HEK293T (cell line): ENCODE measurements around the gene FBRSL1.
A peak's percentile ranks its signal among the peaks of the same experiment; 100 is the strongest.

Experiments
- CTCF ChIA-PET: fragments of 350-600 bp; formaldehyde crosslinking; extraction: SDS; loops from one replicate; lab custom pipeline; 2021; ENCODE audit warnings: antibody characterized with exemption, inconsistent platforms; lab: Yijun Ruan, JAX
- POLR2A ChIA-PET: fragments of 350-600 bp; formaldehyde crosslinking; extraction: SDS; loops from one replicate; lab custom pipeline; 2020; ENCODE audit warnings: antibody characterized with exemption, inconsistent platforms; lab: Yijun Ruan, JAX
- DNase-seq: peaks from one replicate; pipeline ENCODE4 v3.0.0; 2012; ENCODE audit warnings: mixed read lengths; ENCODE audit errors: extremely low spot score
- ARNT ChIP-seq: fragments of 450-650 bp; IDR thresholded peaks from 2 replicates; pipeline ENCODE4 v1.6.1; 2017; ENCODE audit warnings: mild to moderate bottlenecking
- BHLHE40 ChIP-seq: fragments of 450-650 bp; IDR thresholded peaks from 2 replicates; pipeline ENCODE4 v1.6.1; 2016; ENCODE audit warnings: mild to moderate bottlenecking, moderate library complexity, borderline replicate concordance
- CTBP1 ChIP-seq: fragments of 450-650 bp; IDR thresholded peaks from 2 replicates; pipeline ENCODE4 v1.6.1; 2016; ENCODE audit warnings: borderline replicate concordance
- ELF4 ChIP-seq: fragments of 450-650 bp; IDR thresholded peaks from 2 replicates; pipeline ENCODE4 v1.6.1; 2017; ENCODE audit warnings: antibody characterized with exemption
- FOXA1 ChIP-seq: fragments of 450-650 bp; IDR thresholded peaks from 2 replicates; pipeline ENCODE4 v1.6.1; 2016; ENCODE audit warnings: mild to moderate bottlenecking
- FOXK2 ChIP-seq: fragments of 450-650 bp; IDR thresholded peaks from 2 replicates; pipeline ENCODE4 v1.6.1; 2016; ENCODE audit warnings: mild to moderate bottlenecking
- FOXM1 ChIP-seq: fragments of 450-650 bp; IDR thresholded peaks from 2 replicates; pipeline ENCODE4 v1.6.1; 2017; ENCODE audit warnings: mild to moderate bottlenecking, borderline replicate concordance
- HDGF ChIP-seq: fragments of 450-650 bp; IDR thresholded peaks from 2 replicates; pipeline ENCODE4 v1.6.1; 2017; ENCODE audit warnings: antibody characterized with exemption, borderline replicate concordance
- L3MBTL2 ChIP-seq: fragments of 450-650 bp; conservative IDR thresholded peaks from 2 replicates; pipeline ENCODE4 v1.6.1; 2016; ENCODE audit warnings: mild to moderate bottlenecking
- LEF1 ChIP-seq: fragments of 450-650 bp; IDR thresholded peaks from 2 replicates; pipeline ENCODE4 v1.6.1; 2017; ENCODE audit warnings: mild to moderate bottlenecking, borderline replicate concordance
- NFRKB ChIP-seq: fragments of 450-650 bp; IDR thresholded peaks from 2 replicates; pipeline ENCODE4 v1.6.1; 2016; ENCODE audit warnings: mild to moderate bottlenecking, moderate library complexity
- SP1 ChIP-seq: fragments of 450-650 bp; IDR thresholded peaks from 2 replicates; pipeline ENCODE4 v1.6.1; 2017
- SUZ12 ChIP-seq: fragments of 450-650 bp; IDR thresholded peaks from 2 replicates; pipeline ENCODE4 v1.6.1; 2016; ENCODE audit warnings: mild to moderate bottlenecking
- TARDBP ChIP-seq: fragments of 450-650 bp; IDR thresholded peaks from 2 replicates; pipeline ENCODE4 v1.6.1; 2016
- ZNF384 ChIP-seq: fragments of 450-650 bp; IDR thresholded peaks from 2 replicates; pipeline ENCODE4 v1.6.1; 2016
- TF ChIP-seq, protein P1 (sequence below): fragments of 450-650 bp; IDR thresholded peaks from 2 replicates; pipeline ENCODE4 v1.6.1; 2016

The FBRSL1 gene

DNA sequence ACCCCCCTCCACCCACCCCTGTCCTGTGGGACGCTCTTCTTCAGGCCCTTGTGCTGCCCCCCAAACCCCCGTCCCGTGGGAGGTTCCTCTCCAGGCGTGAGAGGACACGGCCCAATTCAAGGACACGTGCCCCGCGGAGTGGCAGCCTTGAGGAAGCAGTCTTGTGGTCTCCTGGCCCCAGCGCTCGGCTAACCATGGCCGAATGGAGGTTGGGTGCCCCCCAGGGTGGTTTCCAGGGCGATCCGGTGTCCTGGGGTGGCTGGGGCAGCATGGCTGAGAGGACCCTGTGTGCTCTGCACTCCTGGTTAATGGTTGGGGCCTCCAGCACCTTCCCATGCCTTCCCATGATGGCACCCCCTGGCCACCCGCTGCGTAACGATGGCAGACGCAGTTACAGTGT is 66.8 kb downstream of the FBRSL1 start:
- TF ChIP-seq, protein P1, sequence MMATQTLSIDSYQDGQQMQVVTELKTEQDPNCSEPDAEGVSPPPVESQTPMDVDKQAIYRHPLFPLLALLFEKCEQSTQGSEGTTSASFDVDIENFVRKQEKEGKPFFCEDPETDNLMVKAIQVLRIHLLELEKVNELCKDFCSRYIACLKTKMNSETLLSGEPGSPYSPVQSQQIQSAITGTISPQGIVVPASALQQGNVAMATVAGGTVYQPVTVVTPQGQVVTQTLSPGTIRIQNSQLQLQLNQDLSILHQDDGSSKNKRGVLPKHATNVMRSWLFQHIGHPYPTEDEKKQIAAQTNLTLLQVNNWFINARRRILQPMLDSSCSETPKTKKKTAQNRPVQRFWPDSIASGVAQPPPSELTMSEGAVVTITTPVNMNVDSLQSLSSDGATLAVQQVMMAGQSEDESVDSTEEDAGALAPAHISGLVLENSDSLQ = no peak
- no peak for TF ChIP-seq TARDBP
- no peak for TF ChIP-seq LEF1
- TF ChIP-seq BHLHE40 = no peak
- no peak for TF ChIP-seq SUZ12
- TF ChIP-seq FOXK2 = no peak
- TF ChIP-seq ELF4 = no peak
- TF ChIP-seq L3MBTL2 = no peak
- TF ChIP-seq FOXA1 = no peak
- no peak for TF ChIP-seq ZNF384
- no peak for TF ChIP-seq CTBP1
- no peak for TF ChIP-seq SP1
- no peak for TF ChIP-seq HDGF
- TF ChIP-seq ARNT = no peak
- TF ChIP-seq FOXM1 = no peak
- no peak for TF ChIP-seq NFRKB
- ChIA-PET POLR2A (no interaction called here), CTCF (no interaction called here)
- no peak for DNase-seq

DNA sequence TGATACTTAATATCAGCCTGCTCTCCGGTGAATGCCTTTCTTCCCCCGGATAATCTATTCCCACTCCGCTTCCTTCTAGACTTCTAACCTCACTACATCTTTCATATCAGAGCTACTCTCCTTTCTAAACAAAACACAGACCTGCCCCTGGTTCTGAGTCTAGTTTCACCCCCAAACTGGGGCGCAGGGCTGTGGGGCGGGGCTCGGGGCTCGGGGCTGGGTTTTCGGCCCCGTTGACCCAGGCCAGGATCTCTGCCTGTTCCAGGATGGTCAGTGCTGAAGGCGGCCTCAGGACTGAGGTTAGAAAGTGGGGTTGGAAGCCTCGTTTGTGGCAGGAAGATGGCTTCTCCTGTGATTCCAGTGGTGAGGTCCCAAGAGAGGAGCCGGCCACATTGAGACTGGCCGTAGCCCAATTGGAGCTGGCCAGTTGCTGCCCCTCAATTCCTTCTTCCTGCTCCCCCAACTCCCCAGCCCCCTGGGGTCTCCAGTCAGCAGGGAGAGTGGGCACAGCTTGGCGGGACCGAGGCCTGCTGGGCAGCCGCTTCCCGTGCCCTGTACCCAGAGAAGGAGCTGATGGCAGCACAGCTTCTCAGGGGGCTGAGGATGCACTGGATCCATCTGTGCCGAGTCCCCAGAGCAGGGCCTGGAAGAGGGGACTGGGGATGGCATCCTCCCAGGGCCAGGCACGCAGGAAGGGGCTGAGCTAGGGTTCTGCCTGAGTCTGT is 67.5 kb downstream of the FBRSL1 start:
- DNase-seq = no peak
- CTCF ChIA-PET = interaction anchor here (1.0 kb wide), 1 partner anchor 57 kb away, joined by 3 read pairs; no protein-coding TSS in a partner anchor
- TF ChIP-seq TARDBP (no peak), NFRKB (no peak), ELF4 (no peak), L3MBTL2 (no peak), SP1 (no peak), CTBP1 (no peak), FOXM1 (no peak), SUZ12 (no peak), BHLHE40 (no peak), ZNF384 (no peak), HDGF (no peak)
- TF ChIP-seq, protein P1 = no peak
- POLR2A ChIA-PET = no interaction called here

DNA sequence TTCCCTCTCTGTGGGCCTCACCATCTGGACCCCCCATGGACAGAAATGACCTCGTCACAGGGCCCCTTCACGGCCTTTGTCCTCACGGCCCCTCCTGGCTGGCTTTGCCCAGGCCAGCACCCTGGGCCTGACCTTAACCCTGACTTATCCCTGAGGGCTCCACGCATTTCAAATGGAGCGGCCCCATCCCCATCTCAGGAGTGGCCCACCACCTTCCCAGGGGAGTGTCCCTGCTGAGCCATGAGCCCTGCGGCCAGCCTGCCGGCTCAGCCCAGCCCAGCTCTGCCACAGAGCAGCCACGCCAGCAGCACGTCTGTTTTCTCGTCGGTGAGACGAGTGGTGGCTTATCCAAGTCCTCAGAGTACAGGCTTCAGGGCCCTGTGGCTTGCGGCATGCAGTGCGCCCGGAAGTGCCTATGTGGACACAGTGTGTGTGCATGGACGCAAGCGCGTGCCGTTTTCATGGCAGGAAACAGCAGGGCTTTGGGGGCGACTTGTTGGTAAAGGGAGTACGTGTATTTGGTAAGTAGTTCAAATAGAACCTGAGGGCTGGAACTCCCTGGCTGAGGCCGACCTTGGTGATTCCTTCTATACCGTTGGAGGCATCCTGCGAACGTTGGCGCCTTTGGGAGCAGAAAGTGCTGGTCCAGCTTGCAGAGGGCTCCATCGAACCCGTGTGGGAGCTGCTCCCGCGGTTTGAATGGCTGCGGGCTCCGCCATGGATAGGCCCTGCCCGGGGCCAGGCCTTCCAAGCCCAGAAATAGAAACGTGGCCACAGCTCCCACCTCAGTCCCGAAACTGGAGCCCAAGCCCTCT is 68.3 kb downstream of the FBRSL1 start:
- DNase-seq = no peak
- CTCF ChIA-PET = interaction anchor here (0.7 to 1.0 kb wide), 3 partner anchors 35 to 467 kb away, joined by 3 to 5 read pairs (median 3); no protein-coding TSS in a partner anchor
- TF ChIP-seq HDGF (no peak), L3MBTL2 (no peak), FOXA1 (no peak), NFRKB (no peak), FOXK2 (no peak)
- POLR2A ChIA-PET = no interaction called here

DNA sequence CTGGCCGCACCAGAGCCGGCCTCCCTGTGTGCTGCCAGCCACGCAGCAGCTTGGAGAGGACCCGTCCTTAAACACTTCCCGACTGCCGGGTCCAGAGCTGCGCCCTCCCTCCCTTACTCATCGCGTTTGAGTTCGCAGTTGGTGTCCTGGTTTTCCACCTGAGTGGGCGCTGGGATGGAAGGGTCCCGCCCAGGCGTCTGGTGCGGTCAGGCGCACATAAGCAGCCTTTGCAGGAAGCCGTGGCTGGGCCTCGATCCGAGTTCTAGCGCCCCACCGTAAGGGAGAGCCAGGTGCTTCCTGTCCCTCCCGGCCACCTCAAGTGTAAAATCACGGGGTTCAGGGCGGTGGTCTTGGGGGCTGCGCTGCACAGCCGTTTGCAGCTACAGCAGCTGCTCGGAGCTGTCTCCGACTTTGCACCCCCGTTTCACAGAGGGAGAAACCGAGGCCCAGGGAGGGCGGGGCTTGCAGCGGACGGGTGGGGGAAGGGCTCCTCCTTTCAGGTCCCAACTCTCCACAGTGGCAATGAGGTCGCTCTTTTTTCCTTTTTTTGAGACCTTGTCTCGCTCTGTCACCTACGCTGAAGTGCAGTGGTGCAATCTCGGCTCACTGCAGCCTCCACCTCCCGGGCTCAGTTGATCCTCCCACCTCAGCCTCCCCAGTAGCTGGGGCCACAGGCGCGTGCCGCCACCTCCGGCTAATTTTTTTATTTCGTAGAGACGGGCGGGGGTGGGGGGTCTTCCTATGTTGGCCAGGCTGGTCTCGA is 69.1 kb downstream of the FBRSL1 start:
- ChIA-PET CTCF (interaction anchor here (0.7 kb wide), 1 partner anchor 35 kb away, joined by 3 read pairs; no protein-coding TSS in a partner anchor), POLR2A (interaction anchor here (0.6 kb wide), 1 partner anchor 10 kb away, joined by 4 read pairs; no protein-coding TSS in a partner anchor)
- DNase-seq = no peak
- no peak for TF ChIP-seq SP1
- no peak for TF ChIP-seq FOXK2
- TF ChIP-seq FOXM1 = no peak
- TF ChIP-seq TARDBP = no peak
- no peak for TF ChIP-seq NFRKB
- TF ChIP-seq HDGF = no peak
- TF ChIP-seq ARNT = no peak
- TF ChIP-seq LEF1 = no peak
- no peak for TF ChIP-seq L3MBTL2
- no peak for TF ChIP-seq CTBP1
- no peak for TF ChIP-seq ELF4
- TF ChIP-seq SUZ12 = no peak
- TF ChIP-seq, protein P1 = no peak
- TF ChIP-seq ZNF384 = no peak

DNA sequence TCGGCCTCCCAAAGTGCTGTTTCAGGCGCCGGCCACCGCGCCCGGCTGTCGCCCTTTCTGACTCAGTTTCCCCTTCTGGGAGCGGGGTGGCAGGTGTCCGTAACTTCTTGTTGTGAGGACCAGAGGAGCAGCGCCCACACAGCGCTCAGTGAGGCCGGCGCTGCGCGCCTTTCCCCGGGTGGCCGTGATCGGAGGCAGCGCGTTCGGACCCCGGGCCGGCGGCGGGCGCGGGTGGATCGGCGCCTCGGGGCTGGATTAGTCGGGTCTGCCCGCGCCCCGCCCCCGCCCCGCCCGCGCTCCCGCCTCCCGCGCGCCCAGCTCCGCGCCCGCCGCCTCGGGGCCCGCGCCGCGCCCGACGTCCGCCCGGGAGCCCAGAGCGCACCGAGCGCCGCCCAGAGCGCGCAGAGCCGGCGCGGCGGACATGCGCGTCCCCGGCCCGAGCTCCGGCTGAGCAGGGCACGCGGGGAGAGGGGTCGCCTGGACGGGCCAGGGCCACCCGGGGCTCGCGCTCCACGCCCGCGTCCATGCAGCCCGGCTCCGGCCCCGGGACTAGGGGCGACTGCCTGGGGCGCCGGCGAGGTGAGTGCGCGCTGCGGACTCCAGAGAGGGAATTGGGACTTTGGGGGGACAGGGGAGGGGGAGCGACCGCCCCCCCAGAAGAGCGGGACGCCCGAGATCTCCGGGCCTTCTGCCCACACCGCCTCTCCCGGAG is 69.9 kb downstream of the FBRSL1 start:
- ChIA-PET CTCF (no interaction called here), POLR2A (interaction anchor here (0.6 kb wide), 1 partner anchor 9 kb away, joined by 4 read pairs; no protein-coding TSS in a partner anchor)
- peak; percentile 91 for DNase-seq
- TF ChIP-seq FOXK2 (no peak), SP1 (no peak), CTBP1 (no peak), ZNF384 (no peak), L3MBTL2 (no peak), FOXA1 (no peak), FOXM1 (no peak), NFRKB (no peak), TARDBP (no peak), HDGF (no peak), LEF1 (no peak), ARNT (no peak), BHLHE40 (no peak), ELF4 (no peak), SUZ12 (no peak)
- TF ChIP-seq, protein P1 = no peak
